HepG2 (cell line): Measurements from ENCODE around the gene DOK4. TPM values are rescaled to one million over a fixed set of nuclear protein-coding genes. Genes with fewer than 3 reads are reported as not detected.

Experiments
- ATF6 ChIP-seq: sonication (generic); formaldehyde crosslinking; conservative IDR thresholded peaks from 2 replicates; pipeline ENCODE4 v1.4.0; 2020; ENCODE audit warnings: missing genetic modification reagents
- CCAR2 ChIP-seq: fragments of 200-400 bp; formaldehyde crosslinking; optimal IDR thresholded peaks from 2 replicates; pipeline ENCODE3; 2018; ENCODE audit warnings: low read depth, mild to moderate bottlenecking, low read length, moderate library complexity
- ETS1 ChIP-seq: sonication (generic); formaldehyde crosslinking; IDR thresholded peaks from 2 replicates; pipeline ENCODE4 v1.4.0; 2020; ENCODE audit warnings: missing genetic modification reagents
- FLYWCH1 ChIP-seq: sonication (generic); formaldehyde crosslinking; IDR thresholded peaks from 2 replicates; pipeline ENCODE4 v1.8.1; 2023; ENCODE audit warnings: mild to moderate bottlenecking, missing genetic modification reagents
- FOXP1 ChIP-seq, 2 experiments: fragments of 450-650 bp in 1 of 2; IDR thresholded peaks; 2 replicates each; pipeline ENCODE4 v1.6.1; 2017 to 2018; ENCODE audit warnings: antibody characterized with exemption in 1 of 2
- GATA4 ChIP-seq: sonication (generic); IDR thresholded peaks from 2 replicates; pipeline ENCODE4 v1.6.1; 2016; ENCODE audit warnings: antibody characterized with exemption, low read depth, borderline replicate concordance
- NR2F6 ChIP-seq, 2 experiments: IDR thresholded peaks; 2 replicates each; pipeline ENCODE4 v1.6.1; 2016; ENCODE audit warnings: antibody characterized with exemption in 1 of 2, mild to moderate bottlenecking in 1 of 2
- PBX2 ChIP-seq: IDR thresholded peaks from 2 replicates; pipeline ENCODE4 v1.6.1; 2016; ENCODE audit warnings: control low read depth
- RCOR2 ChIP-seq: IDR thresholded peaks from 2 replicates; pipeline ENCODE4 v1.6.1; 2016; ENCODE audit warnings: missing biosample characterization, missing genetic modification reagents
- SP2 ChIP-seq: sonication (generic); formaldehyde crosslinking; IDR thresholded peaks from 2 replicates; pipeline ENCODE4 v1.5.1; 2020; ENCODE audit warnings: mild to moderate bottlenecking, missing genetic modification reagents
- TBX2 ChIP-seq: sonication (generic); formaldehyde crosslinking; IDR thresholded peaks from 2 replicates; pipeline ENCODE4 v1.5.0; 2020; ENCODE audit warnings: missing genetic modification reagents, mild to moderate bottlenecking, borderline replicate concordance
- TRIM22 ChIP-seq: fragments of 450-650 bp; IDR thresholded peaks from 2 replicates; pipeline ENCODE4 v1.6.1; 2017
- ZBTB14 ChIP-seq: sonication (generic); formaldehyde crosslinking; IDR thresholded peaks from 2 replicates; pipeline ENCODE4 v1.4.0; 2020; ENCODE audit warnings: missing genetic modification reagents
- ZC3H13 ChIP-seq: sonication (generic); formaldehyde crosslinking; IDR thresholded peaks from 2 replicates; pipeline ENCODE4 v1.8.1; 2023; ENCODE audit warnings: mild to moderate bottlenecking, missing genetic modification reagents, moderate library complexity
- ZNF160 ChIP-seq: sonication (generic); formaldehyde crosslinking; IDR thresholded peaks from 2 replicates; pipeline ENCODE4 v1.8.0; 2022; ENCODE audit warnings: mild to moderate bottlenecking, inconsistent platforms, missing genetic modification reagents
- ZNF224 ChIP-seq: sonication (generic); formaldehyde crosslinking; IDR thresholded peaks from 2 replicates; pipeline ENCODE4 v1.5.0; 2020; ENCODE audit warnings: mild to moderate bottlenecking, missing genetic modification reagents
- ZNF235 ChIP-seq: sonication (generic); formaldehyde crosslinking; IDR thresholded peaks from 2 replicates; pipeline ENCODE4 v1.8.1; 2023; ENCODE audit warnings: mild to moderate bottlenecking, missing genetic modification reagents, borderline replicate concordance
- ZNF496 ChIP-seq: sonication (generic); formaldehyde crosslinking; IDR thresholded peaks from 2 replicates; pipeline ENCODE4 v1.8.1; 2023; ENCODE audit warnings: mild to moderate bottlenecking, moderate library complexity, missing genetic modification reagents; ENCODE audit not compliant: insufficient replicate concordance
- ZNF558 ChIP-seq: sonication (generic); formaldehyde crosslinking; IDR thresholded peaks from 2 replicates; pipeline ENCODE4 v1.9.0; 2022; ENCODE audit warnings: mild to moderate bottlenecking, missing genetic modification reagents, borderline replicate concordance
- ZNF580 ChIP-seq: IDR thresholded peaks from 2 replicates; pipeline ENCODE4 v1.6.1; 2016; ENCODE audit warnings: low read depth, borderline replicate concordance
- ZNF839 ChIP-seq: sonication (generic); formaldehyde crosslinking; IDR thresholded peaks from 2 replicates; pipeline ENCODE4 v1.4.0; 2020; ENCODE audit warnings: missing genetic modification reagents, mild to moderate bottlenecking, borderline replicate concordance
- ZSCAN25 ChIP-seq: sonication (generic); formaldehyde crosslinking; IDR thresholded peaks from 2 replicates; pipeline ENCODE4 v1.8.0; 2022; ENCODE audit warnings: mild to moderate bottlenecking, missing genetic modification reagents
- polyA plus RNA-seq, 8 experiments: library from polyadenylated mRNA; depleted of rRNA in 3 of 8; stranded (reverse) in 7 of 8; unstranded in 1 of 8; fragments of >200 nt; fragmentation: Illumina TruSeq in 4 of 8; extraction: Trizol in 4 of 8; gene quantifications; 2 replicates each; pipeline versions ENCODE4 v1.2.1 to v1.2.3, GENCODE V29; 2011 to 2016; ENCODE audit warnings: low read depth in 4 of 8, missing spikeins in 1 of 8, mixed read lengths in 1 of 8; ENCODE audit not compliant: insufficient read depth in 1 of 8
- total RNA-seq, 5 experiments: library from RNA; depleted of rRNA; stranded (reverse); fragments of >200 nt; fragmentation: Illumina TruSeq; extraction: Trizol; gene quantifications; 2 replicates each; pipeline ENCODE4 v1.2.3, GENCODE V29; 2016; ENCODE audit warnings: low read depth in 1 of 5

The DOK4 gene
- total and polyA plus RNA-seq, 2 of the 13 experiments (the other 11 are each of a cell fraction or from before 2014, with no cell fraction given), result 52.7 to 70.0 TPM

GRCh38 chr16:57471852-57472664 is 14.2 kb downstream of the DOK4 start (continued):
- TF ChIP-seq ATF6 (CRISPR knock-in tag) (no peak), ZSCAN25 (peak; percentile 70), ZNF224 (CRISPR knock-in tag) (no peak), ZNF496 (no peak), TRIM22 (no peak), ZNF558 (CRISPR knock-in tag) (no peak), GATA4 (peak; percentile 14; the same call in 1 of the 2 replicates), TBX2 (CRISPR knock-in tag) (peak; percentile 91), FLYWCH1 (CRISPR knock-in tag) (no peak), CCAR2 (no peak), ETS1 (CRISPR knock-in tag) (no peak), ZNF580 (CRISPR knock-in tag) (peak; percentile 61; the same call in 1 of the 2 replicates), ZC3H13 (peak; percentile 6; the same call in 1 of the 2 replicates), PBX2 (CRISPR knock-in tag) (no peak), RCOR2 (peak; percentile 76; the same call in 1 of the 2 replicates), FOXP1 (IDR thresholded peaks at IDR 0.05) (peak; percentile 42; the same call in 1 of the 2 replicates), FOXP1 (CRISPR knock-in tag; IDR thresholded peaks at IDR 0.05) (peak; percentile 67), ZNF235 (no peak), ZNF160 (no peak; the same call in 1 of the 2 replicates), NR2F6 (IDR thresholded peaks at IDR 0.05) (peak; percentile 47; the same call in 1 of the 2 replicates), NR2F6 (CRISPR knock-in tag; IDR thresholded peaks at IDR 0.05) (peak; percentile 88), ZBTB14 (CRISPR knock-in tag) (no peak), SP2 (CRISPR knock-in tag) (no peak), ZNF839 (CRISPR knock-in tag) (no peak)
